Testis (tissue), 3 donors: ENCODE measurements around the gene KRT2. TPM values are rescaled to one million over a fixed set of nuclear protein-coding genes. Genes with fewer than 3 reads are reported as not detected.

ENCODE experiments used
- DNase-seq: peaks from one replicate; pipeline ENCODE4 v3.0.0-alpha.2; 2019
- H3K27ac ChIP-seq, 2 donors: fragments of 200-600 bp; sonication (generic); one replicate each; pipeline ENCODE4 v1.5.1; 2019
- H3K27me3 ChIP-seq: fragments of 200-600 bp; sonication (generic); one replicate; pipeline ENCODE4 v1.5.1; 2019
- H3K36me3 ChIP-seq: fragments of 200-600 bp; sonication (generic); one replicate; pipeline ENCODE4 v1.5.1; 2017; ENCODE audit warnings: low read depth; ENCODE audit errors: missing control alignments
- H3K4me1 ChIP-seq: fragments of 200-600 bp; sonication (generic); one replicate; pipeline ENCODE4 v1.5.1; 2019
- H3K4me3 ChIP-seq, 2 donors: fragments of 200-600 bp; sonication (generic); one replicate each; pipeline ENCODE4 v1.5.1; 2017 to 2019
- H3K9me3 ChIP-seq: fragments of 200-600 bp; sonication (generic); one replicate; pipeline ENCODE4 v1.5.1; 2017
- CTCF ChIP-seq, 3 experiments: fragments of 450-650 bp in 2 of 3; fragments of 200-600 bp in 1 of 3; sonication (generic) in 1 of 3; IDR thresholded peaks; one replicate each; pipeline ENCODE4 v1.5.1; 2016 to 2019; ENCODE audit warnings: antibody characterized with exemption in 3 of 3, mild to moderate bottlenecking in 2 of 3, moderate library complexity in 1 of 3
- POLR2A ChIP-seq: fragments of 450-650 bp; IDR thresholded peaks from one replicate; pipeline ENCODE4 v1.6.1; 2017; ENCODE audit warnings: antibody characterized with exemption, mild to moderate bottlenecking, moderate library complexity
- WGBS, 2 donors: methylation state at CpG; one replicate each; pipeline ENCODE4 v1.1.5; 2018; 5-methylcytosine and 5-hydroxymethylcytosine counted together
- intact Hi-C: fragments of 100-400 bp; cut with DNase I; formaldehyde crosslinking; loops from one replicate; pipeline ENCODE4 v1.15.1; 2023; ENCODE audit warnings: low total_unique reads
- polyA plus RNA-seq: library from polyadenylated mRNA; stranded (reverse); fragments of 350-450 nt; fragmentation: Illumina TruSeq; extraction: RNeasy Lipid Tissue Mini Kit (QIAGEN cat#74804); gene quantifications from one replicate; pipeline ENCODE4 v1.2.3, GENCODE V29; 2014; ENCODE audit warnings: low read depth, low replicate concordance; ENCODE audit not compliant: insufficient read depth
- total RNA-seq, 2 donors: library from RNA; depleted of rRNA; stranded (reverse); fragments of >200 nt; gene quantifications; one replicate each; pipeline ENCODE4 v1.2.3, GENCODE V29; 2016

Gene KRT2
- total and polyA plus RNA-seq, 3 donors from 2014 or later, result not detected

GRCh38 chr12:52666471-52666870 is 14.5 kb upstream of the KRT2 start:
- Histone ChIP-seq H3K9me3 (no peaks in the 10 kb centered on the region), H3K36me3 (no peaks in the 10 kb centered on the region), H3K4me1 (no peaks in the 10 kb centered on the region), H3K4me3 (no peak overlapping the region), H3K27ac (no peak overlapping the region), H3K27me3 (no peaks in the 10 kb centered on the region)
- intact Hi-C loops, result no loop called here
- 82 to 83% methylated on average over 3 of the region's 3 CpGs for whole genome bisulfite sequencing, 2 donors
- DNase-seq, result no peak
- TF ChIP-seq CTCF (IDR thresholded peaks at IDR 0.05) (no peak), POLR2A (no peak)

- DNase-seq, result no peak
- Histone ChIP-seq H3K36me3 (no peaks in the 10 kb centered on the region), H3K27ac (no peak overlapping the region), H3K27me3 (no peaks in the 10 kb centered on the region), H3K9me3 (no peaks in the 10 kb centered on the region), H3K4me1 (no peaks in the 10 kb centered on the region), H3K4me3 (no peak overlapping the region)
- TF ChIP-seq CTCF (IDR thresholded peaks at IDR 0.05), result no peak
- TF ChIP-seq POLR2A, result no peak
- intact Hi-C loops, result no loop called here
Measured at GRCh38 chr12:52663420-52663819, 11.4 kb upstream of the KRT2 start.

- H3K4me1 ChIP-seq, result no peaks in the 10 kb centered on the region
- H3K27ac ChIP-seq, result no peak overlapping the region
- no peaks in the 10 kb centered on the region for H3K36me3 ChIP-seq
- no peak for DNase-seq
- TF ChIP-seq POLR2A (no peak), CTCF (IDR thresholded peaks at IDR 0.05) (no peak)
- no peaks in the 10 kb centered on the region for H3K27me3 ChIP-seq
- intact Hi-C loops, result no loop called here
- H3K9me3 ChIP-seq, result no peaks in the 10 kb centered on the region
- H3K4me3 ChIP-seq, result no peak overlapping the region
Measured at GRCh38 chr12:52662918-52663229, 10.9 kb upstream of the KRT2 start.

- H3K4me3 ChIP-seq, result no peak overlapping the region
- intact Hi-C loops, result no loop called here
- no peaks in the 10 kb centered on the region for H3K4me1 ChIP-seq
- no peaks in the 10 kb centered on the region for H3K36me3 ChIP-seq
- TF ChIP-seq POLR2A (no peak), CTCF (IDR thresholded peaks at IDR 0.05) (no peak)
- no peak overlapping the region for H3K27ac ChIP-seq
- no peaks in the 10 kb centered on the region for H3K9me3 ChIP-seq
- no peaks in the 10 kb centered on the region for H3K27me3 ChIP-seq
- 76 to 83% methylated on average over 9 to 10 of the region's 10 CpGs for WGBS, 2 donors
- no peak for DNase-seq
Measured at GRCh38 chr12:52662093-52662917, 10.3 kb upstream of the KRT2 start.

- intact Hi-C loops, result no loop called here
- H3K27ac ChIP-seq, result no peak overlapping the region
- 85 to 86% methylated on average over 3 of the region's 3 CpGs for WGBS, 2 donors
- H3K9me3 ChIP-seq, result no peaks in the 10 kb centered on the region
- H3K36me3 ChIP-seq, result no peaks in the 10 kb centered on the region
- TF ChIP-seq POLR2A, result no peak
- no peak for TF ChIP-seq CTCF (IDR thresholded peaks at IDR 0.05)
- H3K27me3 ChIP-seq, result no peaks in the 10 kb centered on the region
- H3K4me1 ChIP-seq, result no peaks in the 10 kb centered on the region
- no peak overlapping the region for H3K4me3 ChIP-seq
- no peak for DNase-seq
Measured at GRCh38 chr12:52661668-52662067, 9.7 kb upstream of the KRT2 start.
